IMR-90 (cell line): ENCODE data around the gene CYTH4. TPM values are rescaled to one million over a fixed set of nuclear protein-coding genes. Genes with fewer than 3 reads are reported as not detected.

Experiments used
- ATAC-seq: fragments of 200-7000 bp; cut with Tn5 transposase; 2 replicates; pipeline ENCODE4 v1.9.1; 2020; ENCODE audit warnings: low read depth, mild to moderate bottlenecking, moderate library complexity
- BruUV-seq: library from RNA; stranded (reverse); fragments of 400-500 nt; replicated peaks from 2 replicates; lab custom pipeline; 2021; lab: Mats Ljungman, UMichigan
- CTCF ChIA-PET: fragments of 300-600 bp; formaldehyde crosslinking; extraction: SDS; loops from one replicate; lab custom pipeline; 2021; ENCODE audit warnings: antibody characterized with exemption; lab: Yijun Ruan, JAX
- POLR2A ChIA-PET: fragments of 300-600 bp; sonication (Branson Sonifier 250); formaldehyde crosslinking; loops from one replicate; lab custom pipeline; 2022; ENCODE audit warnings: antibody characterized with exemption; ENCODE audit not compliant: unreplicated experiment; lab: Charles Lee
- DNase-seq: peaks from one replicate; pipeline ENCODE4 v3.0.0; 2013
- H2AFZ ChIP-seq: replicated peaks from 2 replicates; pipeline ENCODE3; 2013; ENCODE audit warnings: low read length, mild to moderate bottlenecking; ENCODE audit not compliant: poor library complexity
- H2AK5ac ChIP-seq: 2 replicates; pipeline ENCODE4 v1.6.1; 2013; ENCODE audit warnings: low read depth, low read length, inconsistent platforms
- H2AK9ac ChIP-seq: replicated peaks from 2 replicates; pipeline ENCODE3; 2013; ENCODE audit warnings: mild to moderate bottlenecking, low read depth, low read length, moderate library complexity; ENCODE audit not compliant: poor library complexity
- H2BK120ac ChIP-seq: 2 replicates; pipeline ENCODE4 v1.6.1; 2013; ENCODE audit warnings: low read depth, low read length, inconsistent platforms
- H2BK15ac ChIP-seq: 3 replicates; pipeline ENCODE4 v1.6.1; 2013; ENCODE audit warnings: low read depth, low read length, inconsistent platforms
- H2BK20ac ChIP-seq: 2 replicates; pipeline ENCODE4 v1.6.1; 2013; ENCODE audit warnings: low read depth, mild to moderate bottlenecking, inconsistent platforms, low read length, moderate library complexity
- H2BK5ac ChIP-seq: 2 replicates; pipeline ENCODE4 v1.6.1; 2013; ENCODE audit warnings: mild to moderate bottlenecking, low read depth, low read length, inconsistent platforms; ENCODE audit not compliant: poor library complexity, severe bottlenecking
- H3K14ac ChIP-seq: replicated peaks from 2 replicates; pipeline ENCODE4 v1.6.1; 2013; ENCODE audit warnings: low read depth, low read length, inconsistent platforms
- H3K18ac ChIP-seq: 2 replicates; pipeline ENCODE4 v1.6.1; 2013; ENCODE audit warnings: low read depth, low read length, control low read depth
- H3K23ac ChIP-seq: 2 replicates; pipeline ENCODE4 v1.6.1; 2013; ENCODE audit warnings: low read depth, low read length, inconsistent platforms
- H3K27ac ChIP-seq: 2 replicates; pipeline ENCODE4 v1.5.1; 2013; ENCODE audit warnings: mild to moderate bottlenecking, control low read depth, low read length; ENCODE audit not compliant: insufficient read depth
- H3K27me3 ChIP-seq: 2 replicates; pipeline ENCODE4 v1.6.1; 2013; ENCODE audit warnings: low read length; ENCODE audit not compliant: control insufficient read depth, insufficient read depth
- H3K36me3 ChIP-seq: 2 replicates; pipeline ENCODE4 v1.6.1; 2013; ENCODE audit warnings: low read length, mixed read lengths; ENCODE audit not compliant: control insufficient read depth, insufficient read depth
- H3K4ac ChIP-seq: 2 replicates; pipeline ENCODE4 v1.6.1; 2013; ENCODE audit warnings: low read depth, low read length, inconsistent platforms
- H3K4me1 ChIP-seq: 2 replicates; pipeline ENCODE4 v1.6.1; 2013; ENCODE audit warnings: low read length, mixed read lengths; ENCODE audit not compliant: control insufficient read depth, insufficient read depth
- H3K4me2 ChIP-seq: 2 replicates; pipeline ENCODE4 v1.6.1; 2013; ENCODE audit warnings: low read depth, mild to moderate bottlenecking, control low read depth, low read length, moderate library complexity
- H3K4me3 ChIP-seq: 2 replicates; pipeline ENCODE4 v1.5.1; 2013; ENCODE audit warnings: low read depth, mild to moderate bottlenecking, control low read depth, low read length, moderate library complexity; ENCODE audit not compliant: insufficient read depth
- H3K56ac ChIP-seq: 2 replicates; pipeline ENCODE4 v1.6.1; 2013; ENCODE audit warnings: low read length, inconsistent platforms; ENCODE audit not compliant: insufficient read depth; ENCODE audit errors: extremely low read depth
- H3K79me1 ChIP-seq, 2 experiments: 2 replicates each; pipeline ENCODE4 v1.6.1; 2013; ENCODE audit warnings: low read length in 2 of 2, inconsistent platforms in 1 of 2, low read depth in 1 of 2
- H3K9ac ChIP-seq: 2 replicates; pipeline ENCODE4 v1.6.1; 2013; ENCODE audit warnings: low read depth, low read length, control low read depth
- H3K9me1 ChIP-seq: 2 replicates; pipeline ENCODE4 v1.6.1; 2013; ENCODE audit warnings: low read length, inconsistent platforms; ENCODE audit not compliant: insufficient read depth
- H3K9me3 ChIP-seq: 2 replicates; pipeline ENCODE4 v1.6.1; 2013; ENCODE audit warnings: low read length; ENCODE audit not compliant: control insufficient read depth, insufficient read depth
- H4K20me1 ChIP-seq: 2 replicates; pipeline ENCODE4 v1.6.1; 2013; ENCODE audit warnings: low read length, inconsistent platforms; ENCODE audit not compliant: insufficient read depth
- H4K5ac ChIP-seq: 2 replicates; pipeline ENCODE4 v1.6.1; 2013; ENCODE audit warnings: mild to moderate bottlenecking, low read depth, low read length, control low read depth
- H4K8ac ChIP-seq, 2 experiments: 2 replicates each; pipeline ENCODE4 v1.6.1; 2013; ENCODE audit warnings: low read depth in 2 of 2, low read length in 2 of 2, control low read depth in 1 of 2, inconsistent platforms in 1 of 2
- H4K91ac ChIP-seq: 2 replicates; pipeline ENCODE4 v1.6.1; 2013; ENCODE audit warnings: low read depth, low read length, inconsistent platforms; ENCODE audit not compliant: insufficient read depth
- BHLHE40 ChIP-seq: fragments of 150-350 bp; IDR thresholded peaks from 2 replicates; pipeline ENCODE4 v1.6.1; 2016; ENCODE audit warnings: mild to moderate bottlenecking, low read depth, low read length
- CEBPB ChIP-seq: IDR thresholded peaks from 2 replicates; pipeline ENCODE4 v1.6.1; 2012; ENCODE audit warnings: low read depth, low read length, improper control_type of control experiment
- CHD1 ChIP-seq: IDR thresholded peaks from 2 replicates; pipeline ENCODE4 v1.6.1; 2012; ENCODE audit warnings: low read depth, low read length, improper control_type of control experiment
- ELK1 ChIP-seq: fragments of 150-350 bp; IDR thresholded peaks from 2 replicates; pipeline ENCODE4 v1.6.1; 2016; ENCODE audit warnings: low read depth, mild to moderate bottlenecking, low read length, moderate library complexity, borderline replicate concordance
- FOS ChIP-seq: fragments of 150-350 bp; IDR thresholded peaks from 2 replicates; pipeline ENCODE4 v1.6.1; 2016; ENCODE audit warnings: low read depth, low read length
- MAFK ChIP-seq: IDR thresholded peaks from 2 replicates; pipeline ENCODE4 v1.6.1; 2012; ENCODE audit warnings: low read depth, low read length, improper control_type of control experiment
- MAZ ChIP-seq: IDR thresholded peaks from 2 replicates; pipeline ENCODE4 v1.6.1; 2012; ENCODE audit warnings: low read depth, mild to moderate bottlenecking, low read length, improper control_type of control experiment, moderate library complexity, borderline replicate concordance
- MXI1 ChIP-seq: IDR thresholded peaks from 2 replicates; pipeline ENCODE4 v1.6.1; 2012; ENCODE audit warnings: low read depth, mild to moderate bottlenecking, low read length, moderate library complexity, borderline replicate concordance
- NFE2L2 ChIP-seq: fragments of 150-350 bp; IDR thresholded peaks from 2 replicates; pipeline ENCODE4 v1.6.1; 2016; ENCODE audit warnings: low read depth, mild to moderate bottlenecking, low read length
- POLR2A ChIP-seq: IDR thresholded peaks from 2 replicates; pipeline ENCODE4 v1.6.1; 2012; ENCODE audit warnings: mild to moderate bottlenecking, low read depth, low read length
- RAD21 ChIP-seq: IDR thresholded peaks from 2 replicates; pipeline ENCODE4 v1.6.1; 2012; ENCODE audit warnings: low read length, improper control_type of control experiment
- RCOR1 ChIP-seq: IDR thresholded peaks from 2 replicates; pipeline ENCODE4 v1.6.1; 2012; ENCODE audit warnings: mild to moderate bottlenecking, low read length, improper control_type of control experiment; ENCODE audit not compliant: insufficient replicate concordance
- SMC3 ChIP-seq: fragments of 150-350 bp; IDR thresholded peaks from 2 replicates; pipeline ENCODE4 v1.6.1; 2016; ENCODE audit warnings: low read depth, mild to moderate bottlenecking, antibody characterized with exemption, low read length, moderate library complexity
- WGBS, 2 experiments: methylation state at CpG; one replicate each; pipeline versions ENCODE4 v1.1.5 to v1.1.7; 2013; ENCODE audit warnings: missing lambda C conversion rate in 2 of 2; ENCODE audit not compliant: insufficient read length in 1 of 2; ENCODE audit errors: extremely low coverage in 2 of 2; 5-methylcytosine and 5-hydroxymethylcytosine counted together
- dilution Hi-C: fragments of 300-500 bp; cut with HindIII; formaldehyde crosslinking; loops from one replicate; pipeline ENCODE4 v1.14.3; 2018; ENCODE audit warnings: low sequenced_read_pairs; ENCODE audit not compliant: unreplicated experiment
- in situ Hi-C: fragments of 300-500 bp; cut with MboI; formaldehyde crosslinking; loops from 3 replicates; pipeline ENCODE4 v1.14.3; 2019; ENCODE audit warnings: low sequenced_read_pairs, inconsistent platforms, mixed read lengths
- intact Hi-C: fragments of 100-400 bp; cut with micrococcal nuclease; formaldehyde crosslinking; loops from 2 replicates; pipeline ENCODE4 v1.10.0; 2022
- polyA plus RNA-seq, 3 experiments: library from polyadenylated mRNA; depleted of rRNA; stranded (reverse); fragments of >200 nt; gene quantifications; 2 replicates each; pipeline ENCODE4 v1.2.3, GENCODE V29; 2012; ENCODE audit warnings: low replicate concordance in 1 of 3
- total RNA-seq: library from RNA; depleted of rRNA; stranded (reverse); fragments of >200 nt; gene quantifications from 2 replicates; pipeline ENCODE4 v1.2.3, GENCODE V29; 2012
- TF ChIP-seq, protein P1 (sequence below): fragments of 150-350 bp; IDR thresholded peaks from 2 replicates; pipeline ENCODE4 v1.6.1; 2017; ENCODE audit warnings: mild to moderate bottlenecking, antibody characterized with exemption, low read length, low read depth
- TF ChIP-seq, protein P2 (sequence below): conservative IDR thresholded peaks from 2 replicates; pipeline ENCODE4 v1.5.1; 2012; ENCODE audit warnings: mild to moderate bottlenecking, low read depth, low read length, improper control_type of control experiment

The CYTH4 gene
- total and polyA plus RNA-seq, 2 of the 4 experiments (the other 2 are of a cell fraction): 0.36 to 0.55 TPM

GRCh38 chr22:37333724-37334460, 51.6 kb downstream of the CYTH4 start:
- H3K56ac ChIP-seq: no peak overlapping the region
- H2BK15ac ChIP-seq: no peak overlapping the region
- DNase-seq (no peak), ATAC-seq (no peak)
- peak overlapping the region; percentile 11 for H2AK9ac ChIP-seq
- no peak overlapping the region for H2BK20ac ChIP-seq
- H3K23ac ChIP-seq: no peak overlapping the region
- no peak overlapping the region for H4K5ac ChIP-seq
- H3K79me1 ChIP-seq: no peaks in the 10 kb centered on the region
- H3K27ac ChIP-seq: no peak overlapping the region
- no peak overlapping the region for H3K14ac ChIP-seq
- no TSS peak for BruUV-seq
- no peak overlapping the region for H2BK5ac ChIP-seq
- peak overlapping the region; percentile 60; the same call in 1 of the 2 replicates for H2AK5ac ChIP-seq
- CTCF ChIA-PET: no interaction called here
- dilution Hi-C loops: no loop called here
- WGBS, 2 experiments: 14% methylated on average over 7 of the region's 11 CpGs; no CpG with 5 or more reads in 1 of the 2 experiments
- H2BK120ac ChIP-seq: no peak overlapping the region
- no peak overlapping the region for H3K4me3 ChIP-seq
- in situ Hi-C loops: no loop called here
- POLR2A ChIA-PET: interaction anchor here (0.6 kb wide), 1 partner anchor 97 kb away, joined by 3 read pairs; no protein-coding TSS in a partner anchor
- H3K9me3 ChIP-seq: no peaks in the 10 kb centered on the region
- intact Hi-C loops: no loop called here
- peaks cover 12% of the 10 kb centered on the region for H3K27me3 ChIP-seq
- peak overlapping the region; percentile 84 for H2AFZ ChIP-seq
- H4K8ac ChIP-seq: peak overlapping the region in 1 of 2 experiments; percentile 42; a peak in 1 of 4 replicates
- no peak overlapping the region for H3K4me2 ChIP-seq
- H3K4ac ChIP-seq: no peak overlapping the region
- no peaks in the 10 kb centered on the region for H4K20me1 ChIP-seq
- H3K9ac ChIP-seq: no peak overlapping the region
- H4K91ac ChIP-seq: no peak overlapping the region
- peaks cover 33% of the 10 kb centered on the region for H3K4me1 ChIP-seq
- H3K18ac ChIP-seq: no peak overlapping the region; the same call in 1 of the 2 replicates
- no peaks in the 10 kb centered on the region for H3K36me3 ChIP-seq
- peaks cover 12% of the 10 kb centered on the region for H3K9me1 ChIP-seq
- TF ChIP-seq BHLHE40 (no peak), RAD21 (no peak), CHD1 (no peak), FOS (no peak), MAFK (no peak), SMC3 (no peak), MXI1 (no peak), NFE2L2 (no peak), ELK1 (no peak), CEBPB (no peak), MAZ (no peak), POLR2A (no peak), RCOR1 (no peak)
- TF ChIP-seq, protein P1, sequence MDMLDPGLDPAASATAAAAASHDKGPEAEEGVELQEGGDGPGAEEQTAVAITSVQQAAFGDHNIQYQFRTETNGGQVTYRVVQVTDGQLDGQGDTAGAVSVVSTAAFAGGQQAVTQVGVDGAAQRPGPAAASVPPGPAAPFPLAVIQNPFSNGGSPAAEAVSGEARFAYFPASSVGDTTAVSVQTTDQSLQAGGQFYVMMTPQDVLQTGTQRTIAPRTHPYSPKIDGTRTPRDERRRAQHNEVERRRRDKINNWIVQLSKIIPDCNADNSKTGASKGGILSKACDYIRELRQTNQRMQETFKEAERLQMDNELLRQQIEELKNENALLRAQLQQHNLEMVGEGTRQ: no peak
- TF ChIP-seq, protein P2, sequence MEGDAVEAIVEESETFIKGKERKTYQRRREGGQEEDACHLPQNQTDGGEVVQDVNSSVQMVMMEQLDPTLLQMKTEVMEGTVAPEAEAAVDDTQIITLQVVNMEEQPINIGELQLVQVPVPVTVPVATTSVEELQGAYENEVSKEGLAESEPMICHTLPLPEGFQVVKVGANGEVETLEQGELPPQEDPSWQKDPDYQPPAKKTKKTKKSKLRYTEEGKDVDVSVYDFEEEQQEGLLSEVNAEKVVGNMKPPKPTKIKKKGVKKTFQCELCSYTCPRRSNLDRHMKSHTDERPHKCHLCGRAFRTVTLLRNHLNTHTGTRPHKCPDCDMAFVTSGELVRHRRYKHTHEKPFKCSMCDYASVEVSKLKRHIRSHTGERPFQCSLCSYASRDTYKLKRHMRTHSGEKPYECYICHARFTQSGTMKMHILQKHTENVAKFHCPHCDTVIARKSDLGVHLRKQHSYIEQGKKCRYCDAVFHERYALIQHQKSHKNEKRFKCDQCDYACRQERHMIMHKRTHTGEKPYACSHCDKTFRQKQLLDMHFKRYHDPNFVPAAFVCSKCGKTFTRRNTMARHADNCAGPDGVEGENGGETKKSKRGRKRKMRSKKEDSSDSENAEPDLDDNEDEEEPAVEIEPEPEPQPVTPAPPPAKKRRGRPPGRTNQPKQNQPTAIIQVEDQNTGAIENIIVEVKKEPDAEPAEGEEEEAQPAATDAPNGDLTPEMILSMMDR: no peak
